ES-I3 (cell line): ENCODE results near the gene CCSER1.
"Not testable (repeated sequence)": the region's sequence is repeated elsewhere in the genome, so short reads cannot be mapped to it uniquely, and the experiment has no call there.

ENCODE experiments used
- H3K36me3 ChIP-seq: 2 replicates; pipeline ENCODE4 v1.6.1; 2013; ENCODE audit warnings: mild to moderate bottlenecking, low read length, control low read depth, moderate library complexity; ENCODE audit not compliant: insufficient read depth
- H3K4me1 ChIP-seq: 2 replicates; pipeline ENCODE4 v1.6.1; 2013; ENCODE audit warnings: mild to moderate bottlenecking, control low read depth, low read length; ENCODE audit not compliant: insufficient read depth
- H3K9ac ChIP-seq: 2 replicates; pipeline ENCODE4 v1.6.1; 2013; ENCODE audit warnings: low read depth, mild to moderate bottlenecking, low read length, moderate library complexity
- H3K9me3 ChIP-seq: 2 replicates; pipeline ENCODE4 v1.6.1; 2013; ENCODE audit warnings: mild to moderate bottlenecking, low read length, moderate library complexity; ENCODE audit not compliant: control insufficient read depth, insufficient read depth

Gene CCSER1

DNA sequence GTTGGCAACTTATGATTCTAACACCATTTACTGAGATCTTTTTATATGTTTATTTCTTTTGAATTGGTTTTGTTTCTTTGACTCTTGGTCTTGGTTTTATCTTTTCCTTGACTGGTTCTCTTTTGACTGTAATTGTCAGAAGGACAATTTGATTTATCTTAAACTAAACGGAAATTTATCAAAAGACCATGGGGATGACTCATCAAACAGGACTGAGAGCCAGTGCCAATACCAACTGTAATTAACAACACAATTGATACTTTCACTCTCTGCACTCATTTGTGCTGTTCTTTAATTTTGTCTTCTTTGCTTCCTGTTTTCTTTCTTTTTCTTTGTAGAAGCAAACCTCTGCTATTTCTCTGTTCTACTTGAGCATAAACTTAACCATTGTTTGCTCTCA lies 776.8 kb downstream of the CCSER1 start:
- Histone ChIP-seq H3K36me3 (no peaks in the 10 kb centered on the region), H3K9me3 (no peaks in the 10 kb centered on the region), H3K4me1 (peaks cover 12% of the 10 kb centered on the region; the same call in 1 of the 2 replicates), H3K9ac (no peak overlapping the region)

DNA sequence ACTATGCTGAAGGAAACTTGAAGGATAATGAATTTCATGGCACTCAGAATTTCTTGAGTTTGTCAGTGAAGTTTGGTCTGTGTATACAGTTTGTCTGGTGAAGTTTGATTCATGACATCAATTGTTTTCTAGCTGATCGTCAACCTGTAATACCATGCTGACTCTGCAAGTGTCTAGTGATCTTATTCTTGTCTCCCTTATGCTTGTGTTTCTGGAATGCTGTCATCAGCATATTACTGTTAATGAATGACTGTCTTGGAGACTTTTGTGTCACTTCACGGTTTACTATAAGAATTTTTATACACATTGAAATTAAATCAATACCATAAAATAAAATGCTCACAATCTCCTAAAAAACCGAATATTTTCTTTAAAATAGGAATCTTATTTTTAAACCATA lies 779.0 kb downstream of the CCSER1 start:
- peaks cover under 1% of the 10 kb centered on the region; the same call in 1 of the 2 replicates for H3K9me3 ChIP-seq
- peaks cover 12% of the 10 kb centered on the region; the same call in 1 of the 2 replicates for H3K4me1 ChIP-seq
- no peak overlapping the region for H3K9ac ChIP-seq
- H3K36me3 ChIP-seq = no peaks in the 10 kb centered on the region

DNA sequence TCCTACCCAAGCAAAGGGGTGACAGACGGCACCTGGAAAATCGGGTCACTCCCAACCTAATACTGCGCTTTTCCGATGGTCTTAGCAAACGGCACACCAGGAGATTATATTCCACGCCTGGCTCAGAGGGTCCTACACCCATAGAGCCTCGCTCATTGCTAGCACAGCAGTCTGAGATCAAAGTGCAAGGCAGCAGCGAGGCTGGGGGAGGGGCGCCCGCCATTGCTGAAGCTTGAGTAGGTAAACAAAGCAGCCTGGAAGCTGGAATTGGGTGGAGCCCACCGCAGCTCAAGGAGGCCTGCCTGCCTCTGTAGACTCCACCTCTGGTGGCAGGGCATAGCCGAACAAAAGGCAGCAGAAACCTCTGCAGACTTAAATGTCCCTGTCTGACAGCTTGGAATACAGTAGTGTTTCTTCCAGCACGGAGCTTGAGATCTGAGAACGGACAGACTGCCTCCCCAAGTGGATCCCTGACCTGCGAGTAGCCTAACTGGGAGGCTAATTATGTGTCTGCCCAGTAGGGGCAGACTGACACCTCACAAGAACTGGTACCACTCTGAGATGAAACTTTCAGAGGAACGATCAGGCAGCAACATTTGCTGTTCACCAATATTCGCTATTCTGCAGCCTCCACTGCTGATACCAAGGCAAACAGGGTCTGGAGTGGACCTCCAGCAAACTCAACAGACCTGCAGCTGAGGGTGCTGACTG lies 784.7 kb downstream of the CCSER1 start:
- H3K36me3 ChIP-seq, H3K9me3 ChIP-seq, H3K9ac ChIP-seq, H3K4me1 ChIP-seq: not testable (repeated sequence)

DNA sequence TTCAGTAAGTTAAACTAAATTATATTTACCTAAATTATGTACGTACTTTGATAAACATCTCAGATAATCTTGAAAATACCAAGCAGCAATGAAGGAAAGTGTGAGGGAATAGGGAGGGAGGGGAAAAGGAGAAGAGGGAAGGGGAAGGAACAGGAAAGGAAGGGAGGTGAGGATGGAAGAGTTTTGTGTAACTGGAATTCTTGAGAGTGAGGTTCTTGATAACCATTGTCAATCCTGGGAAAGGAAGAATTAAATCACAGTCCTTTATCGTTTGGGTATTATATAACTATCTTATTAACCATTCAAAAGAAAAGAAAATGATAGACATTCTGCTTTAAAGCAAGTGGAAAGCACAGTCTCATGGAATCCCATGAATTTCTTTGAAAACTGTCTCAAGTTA lies 795.0 kb downstream of the CCSER1 start:
- H3K4me1 ChIP-seq = no peaks in the 10 kb centered on the region
- no peaks in the 10 kb centered on the region for H3K9me3 ChIP-seq
- no peaks in the 10 kb centered on the region for H3K36me3 ChIP-seq
- no peak overlapping the region for H3K9ac ChIP-seq

DNA sequence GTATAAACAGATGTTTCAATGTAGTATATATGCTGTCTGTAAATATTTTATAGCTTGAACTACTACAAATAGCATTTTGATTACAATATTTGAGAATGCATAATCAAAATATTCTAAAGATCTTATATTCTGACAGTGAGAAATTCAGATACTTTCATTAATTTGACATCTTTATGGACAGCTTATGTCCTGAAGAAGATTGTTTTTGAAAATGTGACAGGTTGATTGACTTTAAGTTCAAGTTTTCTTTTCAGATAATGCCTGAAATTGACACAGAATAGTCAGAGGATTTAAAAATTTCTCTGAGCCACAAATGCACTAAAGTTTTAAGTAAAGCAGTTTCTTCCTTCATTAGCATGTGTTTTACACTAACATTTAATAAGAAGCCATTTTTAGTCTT lies 799.8 kb downstream of the CCSER1 start:
- Histone ChIP-seq H3K36me3 (no peaks in the 10 kb centered on the region), H3K9me3 (no peaks in the 10 kb centered on the region), H3K4me1 (no peaks in the 10 kb centered on the region), H3K9ac (no peak overlapping the region)

DNA sequence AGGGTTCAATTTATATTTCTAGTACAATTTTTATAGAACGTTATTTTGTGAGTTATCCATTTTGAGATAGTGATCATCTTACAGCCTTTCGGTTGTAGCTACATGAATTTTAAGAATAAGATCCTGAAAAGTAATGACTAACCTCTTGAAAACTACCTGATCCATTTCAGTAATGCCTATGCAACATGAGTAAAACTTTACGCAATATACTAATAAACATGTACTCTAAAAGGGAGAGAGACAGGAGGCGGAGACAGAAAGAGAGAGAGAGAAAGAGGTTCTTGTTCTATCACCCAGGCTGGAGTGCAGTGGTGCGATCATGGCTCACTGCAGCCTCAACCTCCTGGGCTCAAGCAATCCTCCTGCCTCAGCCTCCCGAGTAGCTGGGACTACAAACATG lies 816.1 kb downstream of the CCSER1 start:
- no peak overlapping the region for H3K9ac ChIP-seq
- H3K9me3 ChIP-seq = no peaks in the 10 kb centered on the region
- no peaks in the 10 kb centered on the region for H3K36me3 ChIP-seq
- H3K4me1 ChIP-seq = no peaks in the 10 kb centered on the region

DNA sequence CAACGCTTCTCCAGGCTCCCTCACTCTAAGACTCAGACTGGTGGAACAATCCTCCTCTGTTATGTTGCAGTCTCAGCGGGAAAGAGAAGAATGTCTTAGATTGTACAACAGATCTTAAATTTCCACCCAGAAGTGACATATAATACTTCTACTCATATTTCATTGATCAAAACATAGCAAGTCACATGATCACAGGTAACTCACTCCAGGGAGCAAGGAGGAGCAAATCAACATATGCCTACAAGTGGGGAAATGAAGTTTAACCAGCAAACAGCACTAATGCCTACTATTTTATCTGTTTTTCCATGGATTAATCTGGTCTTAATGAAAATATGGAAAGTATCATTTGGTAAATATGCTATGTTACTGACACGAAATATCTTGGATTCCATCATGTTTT lies 819.8 kb downstream of the CCSER1 start:
- peaks cover 6% of the 10 kb centered on the region; the same call in 1 of the 2 replicates for H3K4me1 ChIP-seq
- H3K9ac ChIP-seq = no peak overlapping the region
- H3K36me3 ChIP-seq = no peaks in the 10 kb centered on the region
- H3K9me3 ChIP-seq = no peaks in the 10 kb centered on the region

DNA sequence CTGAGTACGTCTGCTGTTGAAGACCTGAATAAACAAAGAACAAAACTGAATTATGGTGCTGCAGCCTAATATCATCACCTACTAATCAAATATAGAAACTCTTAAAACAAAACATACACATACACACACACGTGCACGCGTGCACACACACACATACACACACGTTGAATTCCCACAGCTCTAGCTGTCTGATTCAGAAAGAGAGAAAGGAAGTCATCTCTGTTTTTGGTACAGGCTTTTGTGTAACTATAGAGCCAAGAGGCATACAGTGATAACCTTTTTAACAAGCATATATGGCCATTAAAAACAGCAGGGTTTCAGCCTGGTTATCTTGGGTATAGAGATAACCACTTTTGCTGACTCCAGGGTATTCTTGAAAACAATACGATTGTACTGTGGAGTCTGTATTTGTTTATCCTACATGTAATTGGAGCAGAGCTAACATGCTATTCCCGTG lies 823.2 kb downstream of the CCSER1 start:
- H3K36me3 ChIP-seq = no peaks in the 10 kb centered on the region
- H3K9ac ChIP-seq = no peak overlapping the region
- peaks cover 6% of the 10 kb centered on the region; the same call in 1 of the 2 replicates for H3K4me1 ChIP-seq
- H3K9me3 ChIP-seq = no peaks in the 10 kb centered on the region

DNA sequence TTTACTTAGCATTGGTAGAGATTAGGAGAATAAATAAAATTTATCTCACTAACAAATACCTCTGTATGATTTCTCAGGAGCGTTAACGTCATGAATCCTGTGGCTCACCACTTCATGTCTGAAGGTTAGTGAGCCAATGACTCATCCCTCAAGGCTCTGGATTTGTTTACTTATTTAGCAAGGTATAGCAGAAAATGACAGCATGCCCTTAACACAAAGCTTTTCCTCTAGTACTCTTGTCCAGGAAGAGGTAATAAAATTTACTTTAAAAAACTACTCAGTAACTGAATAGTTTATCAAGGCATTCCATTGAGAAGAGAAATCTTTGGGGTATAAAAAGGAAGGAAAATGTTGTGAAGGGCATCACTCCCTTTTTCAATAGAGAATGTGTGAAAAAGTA lies 823.8 kb downstream of the CCSER1 start:
- Histone ChIP-seq H3K36me3 (no peaks in the 10 kb centered on the region), H3K4me1 (peaks cover 6% of the 10 kb centered on the region; the same call in 1 of the 2 replicates), H3K9me3 (no peaks in the 10 kb centered on the region), H3K9ac (no peak overlapping the region)

DNA sequence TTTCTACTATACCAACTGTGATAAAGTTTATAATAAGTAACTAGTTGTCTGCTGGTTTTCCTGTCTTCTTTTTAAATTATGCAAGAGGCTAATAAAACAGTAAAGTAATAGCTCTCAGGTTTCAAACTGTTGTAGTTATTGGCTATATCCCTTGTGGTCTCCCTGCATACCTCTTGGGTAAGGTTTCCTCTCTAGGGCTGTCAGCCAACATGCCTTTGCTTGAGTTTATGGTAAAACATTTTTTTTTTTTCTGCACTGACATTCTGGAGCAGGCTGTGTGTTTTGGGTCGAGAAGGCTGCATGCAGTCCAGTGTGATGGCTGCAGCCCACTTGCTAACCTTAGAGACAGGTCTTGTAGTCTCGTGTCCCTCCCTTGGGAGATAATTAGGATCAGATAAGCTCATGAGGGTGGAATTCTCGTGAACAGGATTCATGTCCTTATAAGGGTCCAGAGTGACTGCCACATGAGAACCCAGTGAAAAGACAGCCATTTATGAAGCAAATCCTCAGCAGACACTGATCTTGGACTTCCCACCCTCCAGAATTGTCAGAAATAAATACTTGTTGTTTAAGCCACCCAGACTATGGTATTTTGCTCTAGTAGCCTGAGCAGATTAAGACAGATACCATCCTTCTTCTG lies 831.2 kb downstream of the CCSER1 start:
- no peaks in the 10 kb centered on the region for H3K9me3 ChIP-seq
- no peaks in the 10 kb centered on the region for H3K4me1 ChIP-seq
- H3K9ac ChIP-seq = no peak overlapping the region
- H3K36me3 ChIP-seq = no peaks in the 10 kb centered on the region

DNA sequence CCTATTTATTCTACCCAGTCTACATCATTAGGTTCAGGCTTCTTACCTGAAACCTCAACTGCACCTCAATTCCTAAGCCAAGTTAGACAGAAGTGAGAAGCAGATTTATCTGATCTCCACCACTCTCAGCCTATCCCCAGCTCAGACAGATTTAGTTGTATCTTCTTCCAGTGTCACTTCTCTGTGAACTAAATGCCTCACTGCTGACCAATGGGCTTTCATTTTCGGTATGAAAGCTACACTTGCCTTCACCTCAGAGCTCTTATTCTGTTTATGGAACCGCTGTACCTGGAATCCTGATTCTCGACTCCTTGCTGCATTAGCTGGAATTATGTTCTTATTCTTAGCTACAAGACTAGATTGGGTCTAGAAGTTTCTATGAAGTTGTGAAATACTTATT lies 833.2 kb downstream of the CCSER1 start:
- Histone ChIP-seq H3K9ac (no peak overlapping the region), H3K36me3 (no peaks in the 10 kb centered on the region), H3K9me3 (no peaks in the 10 kb centered on the region), H3K4me1 (no peaks in the 10 kb centered on the region)

DNA sequence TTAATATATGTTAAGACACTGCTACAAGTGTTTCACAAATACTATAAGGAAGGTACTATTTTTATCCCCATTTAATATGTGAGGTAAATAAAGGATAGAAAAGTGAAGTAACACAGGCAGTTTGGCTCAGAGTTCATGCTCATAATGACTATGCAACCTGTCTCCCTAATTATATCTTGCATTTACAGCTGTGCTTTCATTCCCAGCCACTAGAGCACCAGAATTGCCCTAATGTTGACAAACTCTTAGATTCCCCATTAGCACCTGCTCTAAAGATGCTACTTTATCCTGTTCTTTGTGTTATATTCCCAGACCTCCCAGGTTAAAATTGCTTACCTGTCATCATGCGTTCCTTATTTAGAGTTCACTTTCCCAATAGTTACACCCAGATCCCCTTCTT lies 833.6 kb downstream of the CCSER1 start:
- H3K9ac ChIP-seq = no peak overlapping the region
- H3K9me3 ChIP-seq = no peaks in the 10 kb centered on the region
- H3K36me3 ChIP-seq = no peaks in the 10 kb centered on the region
- H3K4me1 ChIP-seq = no peaks in the 10 kb centered on the region

DNA sequence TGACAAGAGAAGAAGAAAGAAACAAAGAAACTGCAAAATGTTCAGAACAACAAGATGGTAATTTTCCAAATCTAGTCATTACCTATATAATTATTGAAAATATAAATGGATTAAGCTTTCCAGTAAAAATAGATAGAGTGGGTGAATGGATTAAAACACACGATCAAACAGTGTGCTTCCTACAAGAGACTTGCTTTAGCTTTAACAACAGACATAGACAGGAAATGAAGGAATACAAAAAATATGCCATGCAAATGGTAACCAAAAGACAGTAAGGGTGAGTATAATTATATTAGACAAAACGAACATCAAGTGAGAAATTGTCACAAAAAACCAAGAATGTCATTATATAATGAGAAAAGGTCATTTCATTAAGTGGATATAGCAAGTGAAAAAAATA lies 842.8 kb downstream of the CCSER1 start:
- Histone ChIP-seq H3K36me3 (no peaks in the 10 kb centered on the region), H3K9me3 (no peaks in the 10 kb centered on the region; the same call in 1 of the 2 replicates), H3K4me1 (no peaks in the 10 kb centered on the region), H3K9ac (no peak overlapping the region)

DNA sequence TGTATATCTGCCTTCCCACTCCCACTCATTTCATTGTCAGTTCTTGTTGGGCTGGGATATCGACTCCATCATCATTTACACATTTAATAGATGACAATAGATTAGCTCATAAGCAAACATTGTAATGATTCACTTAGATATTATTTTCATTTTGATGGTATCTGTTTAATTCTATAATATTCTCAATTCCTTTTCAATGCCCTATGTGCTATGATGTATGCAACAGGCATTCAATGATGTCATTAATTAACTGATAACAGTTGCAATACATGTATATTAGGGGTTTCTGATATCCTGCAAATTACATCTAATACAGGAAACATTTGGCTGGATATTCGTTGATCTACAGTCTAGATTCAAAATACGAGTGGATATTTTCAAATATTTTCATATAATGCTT lies 850.5 kb downstream of the CCSER1 start:
- no peaks in the 10 kb centered on the region for H3K9me3 ChIP-seq
- no peaks in the 10 kb centered on the region for H3K36me3 ChIP-seq
- H3K9ac ChIP-seq = no peak overlapping the region
- no peaks in the 10 kb centered on the region for H3K4me1 ChIP-seq

DNA sequence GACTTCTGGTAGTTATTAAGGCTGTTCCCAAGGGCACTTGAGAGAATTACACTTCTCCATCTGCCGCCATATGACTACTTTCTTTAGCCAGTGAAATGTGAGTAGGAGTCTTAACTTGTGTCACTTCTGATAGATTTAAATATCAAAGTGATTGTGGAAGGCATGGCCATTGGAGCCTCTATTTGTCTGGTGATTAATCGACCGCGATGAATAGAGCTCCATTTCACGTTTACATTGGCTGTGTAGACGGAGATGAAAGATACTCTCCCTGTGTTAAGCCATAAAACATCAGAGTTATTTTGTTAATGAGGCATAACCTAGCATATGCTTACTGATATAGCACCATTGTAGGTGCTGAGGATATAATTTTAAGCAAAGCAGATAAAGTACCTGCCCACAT lies 852.4 kb downstream of the CCSER1 start:
- Histone ChIP-seq H3K9ac (no peak overlapping the region), H3K9me3 (no peaks in the 10 kb centered on the region), H3K4me1 (no peaks in the 10 kb centered on the region), H3K36me3 (no peaks in the 10 kb centered on the region)
